GM12872 (cell line): ENCODE data around the gene SFN.

ENCODE experiments used
- TF ChIP-seq, protein P1 (sequence below): IDR thresholded peaks from 3 replicates; pipeline ENCODE4 v1.5.1; 2011; ENCODE audit warnings: low read depth, mild to moderate bottlenecking, low read length, moderate library complexity; ENCODE audit not compliant: insufficient read depth

The SFN gene

DNA sequence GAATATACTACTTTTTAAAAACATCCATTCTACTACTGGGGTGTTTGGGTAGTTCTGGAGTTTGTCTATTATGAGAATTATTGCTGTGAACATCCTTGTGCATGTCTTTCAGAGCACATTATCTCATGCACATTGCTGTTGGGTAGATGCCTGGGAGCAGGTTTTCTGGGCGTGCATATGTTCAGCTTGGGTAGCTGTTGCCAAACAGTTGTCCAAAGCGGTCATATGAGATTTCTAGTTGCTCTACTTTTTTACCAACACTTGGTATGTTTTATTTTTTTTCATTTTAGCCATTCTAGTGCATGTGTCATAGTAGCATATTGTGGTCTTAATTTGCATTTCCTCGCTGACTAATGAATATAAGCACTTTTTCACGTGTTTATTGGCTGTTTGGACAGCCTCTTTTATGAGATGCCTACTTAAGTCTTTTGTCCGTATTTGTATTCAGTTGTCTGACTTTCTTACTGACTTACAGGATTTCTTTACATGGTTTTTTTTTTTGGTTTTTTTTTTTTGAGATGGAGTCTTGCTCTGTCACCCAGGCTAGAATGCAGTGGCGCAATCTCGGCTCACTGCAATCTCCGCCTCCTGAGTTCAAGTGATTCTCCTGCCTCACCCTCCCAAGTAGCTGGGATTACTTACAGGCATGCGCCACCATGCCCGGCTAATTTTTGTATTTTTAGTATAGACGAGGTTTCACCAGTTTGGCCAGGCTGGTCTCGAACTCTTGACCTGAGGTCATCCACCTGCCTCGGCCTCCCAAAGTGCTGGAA lies 18.3 kb upstream of the SFN start:
- TF ChIP-seq, protein P1, sequence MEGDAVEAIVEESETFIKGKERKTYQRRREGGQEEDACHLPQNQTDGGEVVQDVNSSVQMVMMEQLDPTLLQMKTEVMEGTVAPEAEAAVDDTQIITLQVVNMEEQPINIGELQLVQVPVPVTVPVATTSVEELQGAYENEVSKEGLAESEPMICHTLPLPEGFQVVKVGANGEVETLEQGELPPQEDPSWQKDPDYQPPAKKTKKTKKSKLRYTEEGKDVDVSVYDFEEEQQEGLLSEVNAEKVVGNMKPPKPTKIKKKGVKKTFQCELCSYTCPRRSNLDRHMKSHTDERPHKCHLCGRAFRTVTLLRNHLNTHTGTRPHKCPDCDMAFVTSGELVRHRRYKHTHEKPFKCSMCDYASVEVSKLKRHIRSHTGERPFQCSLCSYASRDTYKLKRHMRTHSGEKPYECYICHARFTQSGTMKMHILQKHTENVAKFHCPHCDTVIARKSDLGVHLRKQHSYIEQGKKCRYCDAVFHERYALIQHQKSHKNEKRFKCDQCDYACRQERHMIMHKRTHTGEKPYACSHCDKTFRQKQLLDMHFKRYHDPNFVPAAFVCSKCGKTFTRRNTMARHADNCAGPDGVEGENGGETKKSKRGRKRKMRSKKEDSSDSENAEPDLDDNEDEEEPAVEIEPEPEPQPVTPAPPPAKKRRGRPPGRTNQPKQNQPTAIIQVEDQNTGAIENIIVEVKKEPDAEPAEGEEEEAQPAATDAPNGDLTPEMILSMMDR: no peak

DNA sequence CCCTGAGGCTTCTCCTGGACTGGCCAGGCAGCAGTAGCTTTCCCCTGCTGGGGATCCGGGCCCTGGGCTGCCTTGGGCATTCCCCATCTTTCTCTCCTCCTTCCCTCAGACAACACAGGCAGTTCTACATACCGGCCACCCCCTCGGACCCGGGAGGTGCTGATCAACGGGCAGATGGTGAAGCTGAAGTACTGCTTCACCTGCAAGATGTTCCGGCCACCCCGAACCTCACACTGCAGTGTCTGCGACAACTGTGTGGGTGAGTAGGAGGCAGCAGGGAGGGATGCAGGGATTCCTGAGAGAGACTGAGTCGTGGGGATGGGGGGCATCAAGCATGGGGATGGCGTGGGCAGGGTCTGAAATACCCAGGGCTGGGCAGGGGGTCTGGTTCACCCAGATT lies 14.4 kb upstream of the SFN start:
- TF ChIP-seq, protein P1: no peak

DNA sequence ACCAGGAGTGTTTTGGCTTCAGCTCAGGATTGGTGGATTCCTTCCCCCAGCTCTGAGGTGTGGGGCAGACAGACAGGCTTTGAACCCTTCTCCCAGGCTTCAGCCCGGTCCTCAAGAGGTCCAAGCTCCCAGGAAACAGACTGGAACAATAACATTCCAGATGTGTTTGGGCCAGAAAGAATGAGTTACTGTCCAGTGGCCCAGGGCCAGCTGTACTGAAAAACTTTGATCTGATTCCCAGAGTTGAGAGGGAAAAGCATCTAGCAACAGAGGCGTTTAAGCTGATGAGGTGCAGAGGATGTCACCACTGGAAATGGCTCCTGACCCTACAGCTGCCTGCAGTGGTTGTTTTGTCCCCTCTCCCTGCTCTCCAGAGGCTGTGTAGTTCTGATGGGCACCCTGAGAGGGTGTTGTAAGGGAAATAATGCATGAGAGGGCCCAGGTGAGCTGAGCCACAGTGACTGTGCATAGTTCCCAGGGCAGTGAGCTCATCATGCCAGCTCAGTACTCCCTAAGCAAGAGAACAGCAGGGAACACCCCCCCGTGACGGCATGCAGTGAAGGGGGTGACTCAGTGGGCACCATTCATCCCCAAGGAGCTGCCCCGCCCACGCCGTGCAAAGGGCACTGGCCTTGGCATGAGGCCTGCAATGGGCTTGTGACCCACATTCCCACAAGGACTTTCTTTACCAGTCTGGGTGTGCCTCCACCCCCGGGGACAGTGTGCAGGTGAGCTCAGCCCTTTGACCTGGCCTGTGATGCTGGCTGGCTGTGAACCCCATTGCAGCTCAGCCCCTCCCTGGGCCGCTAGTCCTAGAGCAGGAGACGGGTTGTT lies 13.8 kb upstream of the SFN start:
- TF ChIP-seq, protein P1: no peak

DNA sequence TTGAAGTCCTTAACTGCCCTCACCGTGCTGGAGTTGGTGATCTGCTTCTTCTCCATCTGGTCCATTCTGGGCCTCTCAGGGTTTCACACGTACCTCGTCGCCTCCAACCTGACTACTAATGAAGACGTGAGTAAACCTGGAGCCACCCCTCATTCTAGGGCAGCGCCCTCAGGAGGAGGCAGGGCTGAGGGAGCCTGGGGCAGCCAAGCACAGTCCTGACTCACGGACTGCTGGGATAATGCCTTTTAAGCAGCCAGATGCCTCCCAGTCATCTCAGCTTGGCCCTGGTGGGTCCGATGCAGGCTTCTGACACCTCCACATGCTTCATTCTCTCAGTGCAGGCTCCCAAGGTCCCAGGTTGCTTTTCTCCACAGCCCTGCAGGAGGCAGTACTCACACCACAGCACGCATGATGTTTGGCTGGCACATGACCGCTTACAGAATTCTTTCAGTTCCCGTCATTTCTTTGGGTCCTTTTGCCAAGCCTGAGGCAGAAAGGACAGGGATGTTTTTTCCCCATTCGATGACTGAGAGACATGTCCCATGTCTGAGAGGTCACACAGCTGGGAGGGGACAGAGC lies 11.8 kb upstream of the SFN start:
- TF ChIP-seq, protein P1: 0 out of 3 replicates have a peak, but pooled peaks have one; percentile 10

DNA sequence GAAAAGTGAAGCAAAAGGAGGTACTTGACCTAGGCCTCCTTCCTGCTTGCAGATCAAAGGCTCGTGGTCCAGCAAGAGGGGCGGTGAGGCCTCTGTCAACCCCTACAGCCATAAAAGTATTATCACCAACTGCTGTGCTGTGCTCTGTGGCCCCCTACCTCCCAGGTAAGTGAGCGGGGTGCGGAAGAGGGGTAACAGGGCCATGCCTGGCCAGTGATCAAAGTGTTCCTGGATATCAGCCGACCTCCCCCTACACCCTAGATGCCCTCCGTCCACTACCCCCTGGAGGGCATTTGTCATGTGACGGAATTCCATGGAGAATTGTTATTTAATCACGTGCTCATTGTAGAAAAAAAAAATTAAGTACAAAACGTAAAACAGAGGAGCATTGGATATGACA lies 10.2 kb upstream of the SFN start:
- TF ChIP-seq, protein P1: no peak

DNA sequence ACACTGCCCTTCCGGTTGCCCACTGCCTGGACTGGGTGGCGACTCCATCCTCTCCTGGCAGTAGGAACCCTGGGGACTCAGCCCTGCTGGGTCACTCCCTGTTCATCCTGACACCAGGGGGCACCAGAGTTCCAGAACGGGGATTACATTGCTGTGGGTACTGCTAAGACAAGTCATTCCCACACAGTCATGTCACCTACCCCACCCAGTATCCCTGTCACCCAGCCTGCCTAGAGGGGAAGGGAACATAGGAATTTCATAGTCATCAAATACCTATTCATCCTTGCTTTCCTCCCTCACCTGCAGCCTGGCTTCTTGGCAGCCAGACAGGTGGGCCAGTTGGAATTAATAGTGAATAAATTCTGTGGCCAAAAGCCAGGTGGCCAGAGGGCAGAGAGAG lies 9.8 kb upstream of the SFN start:
- TF ChIP-seq, protein P1: peak; percentile 88

DNA sequence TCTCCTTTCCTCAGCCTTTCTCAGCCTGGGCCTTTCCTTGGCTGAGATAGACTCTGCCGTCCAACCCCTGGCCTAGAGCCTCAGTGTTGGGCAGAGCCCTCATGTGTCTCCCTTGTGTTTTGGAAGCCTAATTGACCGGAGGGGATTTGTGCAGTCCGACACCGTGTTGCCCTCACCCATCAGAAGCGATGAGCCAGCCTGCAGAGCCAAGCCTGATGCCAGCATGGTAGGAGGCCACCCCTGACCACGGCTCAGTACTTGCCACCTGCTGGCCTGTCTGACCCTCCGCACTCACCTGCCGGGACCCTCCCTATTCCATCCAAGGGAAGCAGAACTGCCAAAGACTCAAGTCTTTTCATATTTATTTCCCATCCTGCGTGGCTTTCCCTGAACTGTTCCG lies 9.3 kb upstream of the SFN start:
- TF ChIP-seq, protein P1: no peak
